Subcutaneous adipose tissue (tissue), 4 donors: Measurements from ENCODE around the gene LOX. TPM values are rescaled to one million over a fixed set of nuclear protein-coding genes. Genes with fewer than 3 reads are reported as not detected.

Experiments used
- CTCF ChIP-seq: fragments of 450-650 bp; IDR thresholded peaks from one replicate; pipeline ENCODE4 v1.5.1; 2016; ENCODE audit warnings: low read depth, mild to moderate bottlenecking, control low read depth, antibody characterized with exemption, moderate library complexity
- total RNA-seq, 4 donors: library from RNA; depleted of rRNA; stranded (reverse); fragments of >200 nt; gene quantifications; one replicate each; pipeline ENCODE4 v1.1.0, GENCODE V29; 2016

Gene LOX
- total RNA-seq, 4 donors from 2014 or later: 22.2 to 161 (median 73.2) TPM

DNA sequence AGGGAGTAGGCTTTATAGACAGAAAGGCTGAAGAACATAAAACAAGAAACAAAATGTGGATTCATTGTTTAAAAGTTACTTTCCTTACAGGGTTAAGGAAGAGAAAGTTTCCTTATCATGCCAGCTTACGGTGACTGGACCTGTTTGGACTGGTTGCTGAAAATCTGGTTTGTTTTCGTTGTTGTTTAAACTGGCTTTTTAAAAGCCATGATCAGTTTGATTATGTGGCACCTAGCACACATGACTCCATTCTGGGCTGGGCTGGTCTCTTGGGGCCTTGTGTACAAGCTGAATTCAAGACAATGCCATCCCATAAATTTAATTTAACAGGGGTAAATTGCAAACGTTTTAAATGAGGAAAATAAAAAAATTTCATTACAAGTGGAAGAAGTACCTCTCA is 32.9 kb upstream of the LOX start:
- TF ChIP-seq CTCF: no peak

GRCh38 chr5:122107016-122107415 is 29.0 kb upstream of the LOX start:
- no peak for TF ChIP-seq CTCF

DNA sequence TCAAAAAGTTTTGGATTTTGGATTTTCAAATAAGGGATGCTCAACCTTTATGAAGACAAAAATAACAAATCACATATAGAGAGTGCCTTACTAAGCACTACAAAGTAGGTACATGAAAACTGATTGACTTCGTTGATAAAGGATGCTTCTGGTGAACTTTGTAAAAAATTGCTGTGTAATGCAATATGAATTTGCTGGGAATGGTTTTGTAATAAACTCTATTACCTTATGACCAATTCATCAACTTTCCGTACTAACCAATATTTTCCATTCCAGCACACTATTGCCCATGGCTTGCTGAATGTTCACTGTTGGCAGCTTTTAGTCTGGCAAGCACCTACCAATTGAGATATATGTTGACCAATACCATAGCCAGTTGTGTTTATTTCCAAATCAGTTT is 27.9 kb upstream of the LOX start:
- no peak for TF ChIP-seq CTCF

DNA sequence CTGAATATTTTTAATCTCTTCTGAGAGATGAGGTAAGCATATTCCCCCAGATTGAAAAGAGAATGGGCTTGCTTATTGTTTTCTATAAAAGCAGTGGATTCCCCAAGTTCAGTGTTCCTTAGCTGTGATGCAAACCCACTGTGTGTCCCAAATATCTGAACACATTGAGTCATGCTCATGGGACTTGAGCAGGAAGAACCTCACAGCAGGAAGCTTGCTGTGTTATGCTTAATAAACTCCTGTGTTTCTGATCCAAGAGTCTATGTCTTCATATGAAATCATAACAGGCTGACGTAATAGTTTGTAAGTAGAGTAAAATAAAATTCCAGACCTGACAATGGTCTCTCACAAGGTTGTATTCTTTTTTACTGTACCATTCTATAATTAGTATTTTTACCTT is 24.8 kb upstream of the LOX start:
- no peak for TF ChIP-seq CTCF

GRCh38 chr5:122101636-122102285 is 23.7 kb upstream of the LOX start:
- TF ChIP-seq CTCF: no peak

GRCh38 chr5:122099060-122099790 is 21.2 kb upstream of the LOX start:
- no peak for TF ChIP-seq CTCF

DNA sequence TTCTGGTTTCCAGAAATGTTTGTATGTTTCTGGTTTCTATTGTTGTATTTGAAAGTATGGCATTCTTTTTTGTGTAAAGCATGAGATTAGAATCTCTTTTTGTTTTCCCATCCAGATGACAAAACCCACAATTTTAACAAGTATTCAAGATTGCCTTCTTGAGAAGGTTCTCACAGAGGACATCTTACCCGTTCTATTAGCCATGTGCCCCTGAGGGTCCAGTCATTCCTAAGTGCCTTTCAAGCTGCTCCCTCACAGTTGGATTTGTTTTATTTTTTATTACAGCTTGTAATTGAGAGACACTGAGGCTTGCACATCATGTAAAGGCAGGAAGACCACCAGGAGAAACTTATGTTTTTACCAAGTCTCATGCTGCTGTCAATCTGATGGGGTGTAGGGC is 19.3 kb upstream of the LOX start:
- TF ChIP-seq CTCF: no peak
